Measurements from ENCODE around the gene HAAO.
"Not testable (repeated sequence)": the region's sequence is repeated elsewhere in the genome, so short reads cannot be mapped to it uniquely, and the experiment has no call there.

The HAAO gene

GRCh38 chr2:42743659-42743990 is 48.8 kb downstream of the HAAO start:
- no peak for DNase-seq

GRCh38 chr2:42742740-42743658 is 49.4 kb downstream of the HAAO start:
- DNase-seq = no peak

GRCh38 chr2:42741140-42741539 is 51.2 kb downstream of the HAAO start:
- no peak for DNase-seq

- no peak for DNase-seq
Measured at GRCh38 chr2:42736598-42737322, 55.6 kb downstream of the HAAO start.

- DNase-seq = no peak
Measured at GRCh38 chr2:42733852-42734251, 58.5 kb downstream of the HAAO start.

GRCh38 chr2:42731316-42731715 is 61.1 kb downstream of the HAAO start:
- not testable (repeated sequence) for DNase-seq

GRCh38 chr2:42726680-42727079 is 65.7 kb downstream of the HAAO start:
- DNase-seq = no peak

- DNase-seq = no peak
Measured at GRCh38 chr2:42725657-42726056, 66.7 kb downstream of the HAAO start.

- DNase-seq = no peak
Measured at GRCh38 chr2:42724886-42725285, 67.5 kb downstream of the HAAO start.

GRCh38 chr2:42723465-42723864 is 68.9 kb downstream of the HAAO start:
- DNase-seq = no peak

- peak; percentile 31 for DNase-seq
Measured at GRCh38 chr2:42722320-42723190, 69.8 kb downstream of the HAAO start.

GRCh38 chr2:42721898-42722297 is 70.5 kb downstream of the HAAO start:
- DNase-seq = no peak
